WTC11 (cell line): ENCODE data around the gene EEA1. TPM values are rescaled to one million over a fixed set of nuclear protein-coding genes. Genes with fewer than 3 reads are reported as not detected.

Experiments used
- ATAC-seq: fragments of 200-7000 bp; cut with Tn5 transposase; 2 replicates; pipeline ENCODE4 v1.10.0; 2021; ENCODE audit warnings: mild to moderate bottlenecking, moderate library complexity
- CTCF ChIA-PET: fragments of 300-600 bp; sonication (Branson Sonifier 250); formaldehyde crosslinking; loops from one replicate; lab custom pipeline; 2021; ENCODE audit warnings: antibody characterized with exemption; lab: Charles Lee
- POLR2A ChIA-PET: fragments of 350-600 bp; sonication (Branson Sonifier 250); formaldehyde crosslinking; loops from one replicate; lab custom pipeline; 2021; ENCODE audit warnings: antibody characterized with exemption; lab: Charles Lee
- DNase-seq: peaks from one replicate; pipeline ENCODE4 v3.0.0; 2021; ENCODE audit warnings: low spot score
- H3K27ac Mint-ChIP-seq: 2 replicates; pipeline ENCODE4 v1.8.0; 2021; ENCODE audit warnings: mixed read lengths
- H3K27me3 Mint-ChIP-seq: 2 replicates; pipeline ENCODE4 v1.8.0; 2021; ENCODE audit warnings: low read depth, mild to moderate bottlenecking, moderate library complexity, mixed read lengths
- H3K36me3 Mint-ChIP-seq: 2 replicates; pipeline ENCODE4 v1.8.0; 2021; ENCODE audit warnings: mixed read lengths
- H3K4me1 Mint-ChIP-seq: 2 replicates; pipeline ENCODE4 v1.8.0; 2022; ENCODE audit warnings: mixed read lengths
- H3K4me3 Mint-ChIP-seq: 2 replicates; pipeline ENCODE4 v1.8.0; 2021; ENCODE audit warnings: mild to moderate bottlenecking, moderate library complexity, mixed read lengths
- H3K9me3 Mint-ChIP-seq: 2 replicates; pipeline ENCODE4 v1.8.0; 2021; ENCODE audit warnings: mixed read lengths
- ATF1 ChIP-seq: sonication (generic); formaldehyde crosslinking; IDR thresholded peaks from 2 replicates; pipeline ENCODE4 v1.8.1; 2023; ENCODE audit warnings: mild to moderate bottlenecking, moderate library complexity, missing genetic modification reagents
- ELF4 ChIP-seq: sonication (generic); formaldehyde crosslinking; IDR thresholded peaks from 2 replicates; pipeline ENCODE4 v1.8.1; 2022; ENCODE audit warnings: low read depth, mild to moderate bottlenecking, moderate library complexity, missing genetic modification reagents
- EMX1 ChIP-seq: fragments of 250-450 bp; sonication (Bioruptor Pico); IDR thresholded peaks from 2 replicates; pipeline ENCODE4 v1.8.0; 2021; ENCODE audit warnings: mild to moderate bottlenecking
- FOXJ3 ChIP-seq: sonication (generic); formaldehyde crosslinking; IDR thresholded peaks from 2 replicates; pipeline ENCODE4 v1.9.0; 2021; ENCODE audit warnings: missing genetic modification reagents, mild to moderate bottlenecking, borderline replicate concordance
- FOXK1 ChIP-seq: sonication (generic); formaldehyde crosslinking; IDR thresholded peaks from 2 replicates; pipeline ENCODE4 v1.8.0; 2022; ENCODE audit warnings: mild to moderate bottlenecking, moderate library complexity, missing genetic modification reagents
- FOXP1 ChIP-seq: sonication (generic); formaldehyde crosslinking; IDR thresholded peaks from 2 replicates; pipeline ENCODE4 v1.8.0; 2022; ENCODE audit warnings: missing genetic modification reagents, mild to moderate bottlenecking, moderate library complexity, borderline replicate concordance
- GTF2I ChIP-seq: fragments of 250-450 bp; sonication (Bioruptor Pico); conservative IDR thresholded peaks from 2 replicates; pipeline ENCODE4 v1.4.0; 2021; ENCODE audit warnings: mild to moderate bottlenecking
- HMGA2 ChIP-seq: fragments of 250-450 bp; sonication (Bioruptor Pico); IDR thresholded peaks from 2 replicates; pipeline ENCODE4 v1.4.0; 2021; ENCODE audit warnings: mild to moderate bottlenecking, moderate library complexity
- IRF1 ChIP-seq: sonication (generic); formaldehyde crosslinking; IDR thresholded peaks from 2 replicates; pipeline ENCODE4 v1.8.0; 2023; ENCODE audit warnings: missing genetic modification reagents
- KAT7 ChIP-seq: sonication (generic); formaldehyde crosslinking; IDR thresholded peaks from 2 replicates; pipeline ENCODE4 v1.8.1; 2023; ENCODE audit warnings: missing genetic modification reagents, mild to moderate bottlenecking, borderline replicate concordance
- NFATC4 ChIP-seq: fragments of 250-450 bp; sonication (Bioruptor Pico); IDR thresholded peaks from 2 replicates; pipeline ENCODE4 v1.9.0; 2021; ENCODE audit warnings: mild to moderate bottlenecking
- RORB ChIP-seq: fragments of 250-450 bp; sonication (Bioruptor Pico); IDR thresholded peaks from 2 replicates; pipeline ENCODE4 v1.9.0; 2021; ENCODE audit warnings: mild to moderate bottlenecking
- TP53 ChIP-seq: sonication (generic); formaldehyde crosslinking; IDR thresholded peaks from 2 replicates; pipeline ENCODE4 v1.8.1; 2023; ENCODE audit warnings: mild to moderate bottlenecking, missing genetic modification reagents
- USF2 ChIP-seq: sonication (generic); formaldehyde crosslinking; IDR thresholded peaks from 2 replicates; pipeline ENCODE4 v1.8.1; 2023; ENCODE audit warnings: mild to moderate bottlenecking, missing genetic modification reagents, moderate library complexity
- ZNF121 ChIP-seq: sonication (generic); formaldehyde crosslinking; IDR thresholded peaks from 2 replicates; pipeline ENCODE4 v1.8.0; 2023; ENCODE audit warnings: missing genetic modification reagents
- ZNF396 ChIP-seq: fragments of 250-450 bp; sonication (Bioruptor Pico); IDR thresholded peaks from 2 replicates; pipeline ENCODE4 v1.8.0; 2021; ENCODE audit warnings: mild to moderate bottlenecking, moderate library complexity, borderline replicate concordance
- ZNF425 ChIP-seq: fragments of 250-450 bp; sonication (Bioruptor Pico); conservative IDR thresholded peaks from 2 replicates; pipeline ENCODE4 v1.9.0; 2021; ENCODE audit warnings: mild to moderate bottlenecking
- ZNF512 ChIP-seq: sonication (generic); formaldehyde crosslinking; IDR thresholded peaks from 2 replicates; pipeline ENCODE4 v1.8.1; 2022; ENCODE audit warnings: missing genetic modification reagents, borderline replicate concordance
- total RNA-seq: library from RNA; stranded (reverse); gene quantifications from 3 replicates; pipeline ENCODE4 v1.2.3, GENCODE V29; 2021
- TF ChIP-seq, protein P1 (sequence below): sonication (generic); formaldehyde crosslinking; IDR thresholded peaks from 2 replicates; pipeline ENCODE4 v1.8.0; 2022; ENCODE audit warnings: mild to moderate bottlenecking, missing genetic modification reagents
- TF ChIP-seq, protein P2 (sequence below): sonication (generic); formaldehyde crosslinking; IDR thresholded peaks from 2 replicates; pipeline ENCODE4 v1.8.1; 2023; ENCODE audit warnings: mild to moderate bottlenecking, missing genetic modification reagents
- TF ChIP-seq, protein P3 (sequence below): fragments of 250-450 bp; sonication (Bioruptor Pico); IDR thresholded peaks from 2 replicates; pipeline ENCODE4 v1.9.0; 2021; ENCODE audit warnings: moderate library complexity, mild to moderate bottlenecking, inconsistent platforms, borderline replicate concordance

Gene EEA1
- total RNA-seq, 1 experiment from 2014 or later = 20.3 TPM

DNA sequence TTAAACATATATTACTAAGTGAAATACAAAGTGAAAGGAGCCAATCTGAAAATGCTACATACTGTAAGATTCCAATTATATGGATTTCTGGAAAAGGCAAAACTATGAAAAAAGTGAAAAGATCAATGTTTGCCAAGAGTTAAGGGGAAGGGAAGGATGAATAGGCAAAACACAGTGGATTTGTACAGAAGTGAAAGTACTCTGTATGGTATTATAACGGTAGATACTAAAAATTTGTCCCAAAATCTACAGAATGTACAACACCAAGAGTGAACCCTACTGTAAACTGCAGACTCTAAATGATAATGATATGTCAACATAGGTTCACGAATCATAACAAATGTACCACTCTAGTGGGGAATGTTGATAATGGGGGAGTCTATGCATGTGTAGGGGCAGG, 17.8 kb downstream of the EEA1 start:
- DNase-seq (no peak), ATAC-seq (no peak)
- H3K4me1 Mint-ChIP-seq = peaks cover 39% of the 10 kb centered on the region
- TF ChIP-seq ZNF121 (CRISPR knock-in tag) = no peak
- TF ChIP-seq, protein P1, sequence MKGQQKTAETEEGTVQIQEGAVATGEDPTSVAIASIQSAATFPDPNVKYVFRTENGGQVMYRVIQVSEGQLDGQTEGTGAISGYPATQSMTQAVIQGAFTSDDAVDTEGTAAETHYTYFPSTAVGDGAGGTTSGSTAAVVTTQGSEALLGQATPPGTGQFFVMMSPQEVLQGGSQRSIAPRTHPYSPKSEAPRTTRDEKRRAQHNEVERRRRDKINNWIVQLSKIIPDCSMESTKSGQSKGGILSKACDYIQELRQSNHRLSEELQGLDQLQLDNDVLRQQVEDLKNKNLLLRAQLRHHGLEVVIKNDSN (CRISPR knock-in tag) = no peak
- no peak for TF ChIP-seq IRF1 (CRISPR knock-in tag)
- TF ChIP-seq ATF1 (CRISPR knock-in tag) = no peak
- TF ChIP-seq FOXK1 (CRISPR knock-in tag) = no peak
- TF ChIP-seq, protein P2, sequence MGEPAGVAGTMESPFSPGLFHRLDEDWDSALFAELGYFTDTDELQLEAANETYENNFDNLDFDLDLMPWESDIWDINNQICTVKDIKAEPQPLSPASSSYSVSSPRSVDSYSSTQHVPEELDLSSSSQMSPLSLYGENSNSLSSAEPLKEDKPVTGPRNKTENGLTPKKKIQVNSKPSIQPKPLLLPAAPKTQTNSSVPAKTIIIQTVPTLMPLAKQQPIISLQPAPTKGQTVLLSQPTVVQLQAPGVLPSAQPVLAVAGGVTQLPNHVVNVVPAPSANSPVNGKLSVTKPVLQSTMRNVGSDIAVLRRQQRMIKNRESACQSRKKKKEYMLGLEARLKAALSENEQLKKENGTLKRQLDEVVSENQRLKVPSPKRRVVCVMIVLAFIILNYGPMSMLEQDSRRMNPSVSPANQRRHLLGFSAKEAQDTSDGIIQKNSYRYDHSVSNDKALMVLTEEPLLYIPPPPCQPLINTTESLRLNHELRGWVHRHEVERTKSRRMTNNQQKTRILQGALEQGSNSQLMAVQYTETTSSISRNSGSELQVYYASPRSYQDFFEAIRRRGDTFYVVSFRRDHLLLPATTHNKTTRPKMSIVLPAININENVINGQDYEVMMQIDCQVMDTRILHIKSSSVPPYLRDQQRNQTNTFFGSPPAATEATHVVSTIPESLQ (CRISPR knock-in tag) = no peak
- no peak for TF ChIP-seq KAT7 (CRISPR knock-in tag)
- no peak for TF ChIP-seq ZNF512 (CRISPR knock-in tag)
- TF ChIP-seq FOXJ3 = no peak
- no peak for TF ChIP-seq ELF4 (CRISPR knock-in tag)
- TF ChIP-seq GTF2I (CRISPR knock-in tag) = no peak
- TF ChIP-seq ZNF396 (CRISPR knock-in tag) = no peak
- no peak for TF ChIP-seq ZNF425 (CRISPR knock-in tag)
- TF ChIP-seq, all 79 proteins: peak for 0
- Mint-ChIP-seq H3K27me3 (no peaks in the 10 kb centered on the region), H3K36me3 (peaks cover 18% of the 10 kb centered on the region), H3K27ac (no peak overlapping the region), H3K4me3 (no peak overlapping the region), H3K9me3 (peaks cover 14% of the 10 kb centered on the region)
- CTCF ChIA-PET = interaction anchor here (1.3 kb wide), 1 partner anchor 84 kb away, joined by 4 read pairs; no protein-coding TSS in a partner anchor
- POLR2A ChIA-PET = interaction anchor here (0.5 kb wide), 1 partner anchor 801 kb away, joined by 6 read pairs; no protein-coding TSS in a partner anchor

- H3K27ac Mint-ChIP-seq = no peak overlapping the region
- DNase-seq (no peak), ATAC-seq (no peak)
- H3K4me1 Mint-ChIP-seq = peaks cover 28% of the 10 kb centered on the region
- no peaks in the 10 kb centered on the region for H3K27me3 Mint-ChIP-seq
- ChIA-PET CTCF (no interaction called here), POLR2A (no interaction called here)
- H3K9me3 Mint-ChIP-seq = peaks cover 14% of the 10 kb centered on the region
- H3K36me3 Mint-ChIP-seq = peaks cover 16% of the 10 kb centered on the region
- no peak overlapping the region for H3K4me3 Mint-ChIP-seq
- no peak for TF ChIP-seq FOXK1 (CRISPR knock-in tag)
- no peak for TF ChIP-seq USF2 (CRISPR knock-in tag)
- TF ChIP-seq, protein P3, sequence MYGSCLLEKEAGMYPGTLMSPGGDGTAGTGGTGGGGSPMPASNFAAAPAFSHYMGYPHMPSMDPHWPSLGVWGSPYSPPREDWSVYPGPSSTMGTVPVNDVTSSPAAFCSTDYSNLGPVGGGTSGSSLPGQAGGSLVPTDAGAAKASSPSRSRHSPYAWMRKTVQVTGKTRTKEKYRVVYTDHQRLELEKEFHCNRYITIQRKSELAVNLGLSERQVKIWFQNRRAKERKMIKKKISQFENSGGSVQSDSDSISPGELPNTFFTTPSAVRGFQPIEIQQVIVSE (CRISPR knock-in tag) = no peak
- TF ChIP-seq HMGA2 (CRISPR knock-in tag) = no peak
- no peak for TF ChIP-seq ZNF425 (CRISPR knock-in tag)
- no peak for TF ChIP-seq NFATC4 (CRISPR knock-in tag)
- no peak for TF ChIP-seq FOXP1 (CRISPR knock-in tag)
- no peak for TF ChIP-seq ZNF396 (CRISPR knock-in tag)
- TF ChIP-seq, protein P2 (CRISPR knock-in tag) = no peak
- TF ChIP-seq TP53 = no peak
- TF ChIP-seq EMX1 (CRISPR knock-in tag) = no peak
- no peak for TF ChIP-seq RORB
Observed at GRCh38 chr12:92908108-92908507, 21.0 kb downstream of the EEA1 start.
